ENCODE results near the gene ISCA1. TPM values are rescaled to one million over a fixed set of nuclear protein-coding genes. Genes with fewer than 3 reads are reported as not detected.

The ISCA1 gene
- total RNA-seq, 2 donors from 2014 or later = 20.3 to 22.4 TPM

DNA sequence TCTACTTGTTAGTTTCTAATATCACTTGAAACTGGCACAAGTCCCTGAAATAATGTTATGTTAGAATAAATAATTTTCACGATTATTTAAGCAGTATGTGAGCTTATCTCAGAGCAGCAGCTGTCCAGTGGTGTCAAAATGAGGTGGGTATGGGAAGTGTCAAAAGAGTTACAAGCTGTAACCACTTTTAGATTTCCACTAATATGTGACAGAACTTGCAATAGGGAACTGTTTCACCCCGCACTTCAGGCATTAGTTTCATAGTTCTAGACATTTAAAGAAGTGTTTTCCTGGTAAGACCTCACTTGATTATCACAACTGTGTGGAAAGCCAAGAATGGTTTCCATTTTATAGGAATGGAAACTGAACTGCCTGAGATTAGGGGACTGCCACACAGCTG, 2.9 kb upstream of the ISCA1 start:
- H3K27me3 ChIP-seq = no peaks in the 10 kb centered on the region
- no peak overlapping the region for H3K9ac ChIP-seq (ENCODE audit: low read depth in 2 of 2, low read length in 2 of 2)
- TF ChIP-seq CTCF (IDR thresholded peaks at IDR 0.05) = no peak
- no peak for DNase-seq
- H3K27ac ChIP-seq = no peak overlapping the region
- no peak overlapping the region for H3K4me3 ChIP-seq
- no peaks in the 10 kb centered on the region for H3K4me1 ChIP-seq
- no peaks in the 10 kb centered on the region for H3K36me3 ChIP-seq
- H3K9me3 ChIP-seq = no peaks in the 10 kb centered on the region
- intact Hi-C loops (cut with DNase I) = no loop called here

GRCh38 chr9:86282979-86283535, 719 bp upstream of the ISCA1 start:
- Histone ChIP-seq H3K4me3 (peak overlapping the region; percentile 79), H3K36me3 (no peaks in the 10 kb centered on the region), H3K9ac (ENCODE audit: low read depth in 2 of 2, low read length in 2 of 2) (peak overlapping the region; percentile 71 to 91), H3K4me1 (peaks cover 3% of the 10 kb centered on the region), H3K9me3 (no peaks in the 10 kb centered on the region), H3K27ac (peak overlapping the region; percentile 97), H3K27me3 (no peaks in the 10 kb centered on the region)
- intact Hi-C loops (cut with DNase I) = no loop called here
- TF ChIP-seq CTCF (IDR thresholded peaks at IDR 0.05) = no peak
- DNase-seq = no peak

DNA sequence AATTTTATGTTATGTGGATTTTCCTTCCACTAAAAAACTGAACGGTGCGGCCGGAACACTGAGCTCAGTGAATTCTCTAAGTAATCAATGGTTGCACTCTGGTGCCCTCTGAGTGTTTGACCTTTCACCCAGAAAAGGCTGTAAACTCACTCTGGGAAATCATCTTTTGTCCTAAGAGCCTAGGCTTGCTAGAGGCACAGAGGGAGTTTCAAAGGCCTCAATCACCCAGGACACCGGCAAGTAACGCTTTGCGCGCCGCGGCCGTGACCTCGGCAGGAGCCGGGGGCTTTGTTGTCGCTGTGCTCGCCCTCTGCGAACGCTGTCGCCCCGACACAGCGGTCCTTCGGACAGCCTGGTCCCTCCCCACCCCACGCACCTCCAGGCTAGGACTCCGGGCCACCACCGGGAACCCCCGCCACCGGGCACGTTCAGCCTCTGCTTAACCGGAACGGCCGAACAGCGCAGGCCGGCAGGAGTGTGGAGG, 703 bp downstream of the ISCA1 start:
- no peak for DNase-seq
- intact Hi-C loops (cut with DNase I) = no loop called here

GRCh38 chr9:86280580-86280979, 1.8 kb downstream of the ISCA1 start:
- Histone ChIP-seq H3K4me1 (peaks cover 3% of the 10 kb centered on the region), H3K9ac (ENCODE audit: low read depth in 2 of 2, low read length in 2 of 2) (peak overlapping the region in 1 of 2 donors; percentile 20), H3K36me3 (no peaks in the 10 kb centered on the region), H3K9me3 (no peaks in the 10 kb centered on the region), H3K27me3 (no peaks in the 10 kb centered on the region), H3K4me3 (no peak overlapping the region), H3K27ac (no peak overlapping the region)
- intact Hi-C loops (cut with DNase I) = no loop called here
- TF ChIP-seq CTCF (IDR thresholded peaks at IDR 0.05) = no peak
- no peak for DNase-seq

More for the DNA sequence above, 703 bp downstream of the ISCA1 start:
- no peaks in the 10 kb centered on the region for H3K36me3 ChIP-seq
- H3K27ac ChIP-seq = peak overlapping the region; percentile 97
- H3K9me3 ChIP-seq = no peaks in the 10 kb centered on the region
- H3K9ac ChIP-seq (ENCODE audit: low read depth in 2 of 2, low read length in 2 of 2) = peak overlapping the region; percentile 76 to 91
- no peak for TF ChIP-seq CTCF (IDR thresholded peaks at IDR 0.05)
- peaks cover 3% of the 10 kb centered on the region for H3K4me1 ChIP-seq
- H3K27me3 ChIP-seq = no peaks in the 10 kb centered on the region
- peak overlapping the region; percentile 79 for H3K4me3 ChIP-seq

DNA sequence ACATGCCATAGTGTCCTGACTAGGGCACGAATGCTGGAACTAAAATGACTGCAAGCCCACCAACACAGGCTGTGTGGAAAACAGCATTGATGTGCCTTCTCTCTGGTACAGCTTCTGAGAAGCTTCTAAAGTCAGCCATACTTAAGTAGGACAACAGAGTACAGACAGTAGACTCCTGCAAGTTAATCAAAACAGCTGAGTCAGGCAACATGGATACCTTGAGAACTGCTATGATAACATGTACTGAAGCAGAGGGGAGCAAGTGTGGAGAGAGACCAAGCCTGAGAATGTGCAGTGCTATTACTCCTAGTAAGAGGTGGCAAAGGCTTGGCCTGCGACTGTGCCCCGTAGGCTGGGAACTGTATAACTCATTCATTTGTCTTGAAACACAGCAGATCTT, 2.5 kb downstream of the ISCA1 start:
- no peak for DNase-seq
- no peak for TF ChIP-seq CTCF (IDR thresholded peaks at IDR 0.05)
- intact Hi-C loops (cut with DNase I) = no loop called here
- no peak overlapping the region for H3K27ac ChIP-seq
- no peaks in the 10 kb centered on the region for H3K27me3 ChIP-seq
- no peaks in the 10 kb centered on the region for H3K36me3 ChIP-seq
- H3K9me3 ChIP-seq = no peaks in the 10 kb centered on the region
- H3K4me3 ChIP-seq = no peak overlapping the region
- H3K9ac ChIP-seq (ENCODE audit: low read depth in 2 of 2, low read length in 2 of 2) = no peak overlapping the region
- peaks cover 3% of the 10 kb centered on the region for H3K4me1 ChIP-seq
